Activated CD8-positive, alpha-beta memory T cell treated with anti-CD3 and anti-CD28 coated beads, Interleukin-2, amount 50 U/mL, for 4 hours (primary cell): ENCODE results near the gene APPL2.

Experiments used
- DNase-seq: peaks from one replicate; pipeline ENCODE4 v3.0.0-alpha.2; 2020

The APPL2 gene

DNA sequence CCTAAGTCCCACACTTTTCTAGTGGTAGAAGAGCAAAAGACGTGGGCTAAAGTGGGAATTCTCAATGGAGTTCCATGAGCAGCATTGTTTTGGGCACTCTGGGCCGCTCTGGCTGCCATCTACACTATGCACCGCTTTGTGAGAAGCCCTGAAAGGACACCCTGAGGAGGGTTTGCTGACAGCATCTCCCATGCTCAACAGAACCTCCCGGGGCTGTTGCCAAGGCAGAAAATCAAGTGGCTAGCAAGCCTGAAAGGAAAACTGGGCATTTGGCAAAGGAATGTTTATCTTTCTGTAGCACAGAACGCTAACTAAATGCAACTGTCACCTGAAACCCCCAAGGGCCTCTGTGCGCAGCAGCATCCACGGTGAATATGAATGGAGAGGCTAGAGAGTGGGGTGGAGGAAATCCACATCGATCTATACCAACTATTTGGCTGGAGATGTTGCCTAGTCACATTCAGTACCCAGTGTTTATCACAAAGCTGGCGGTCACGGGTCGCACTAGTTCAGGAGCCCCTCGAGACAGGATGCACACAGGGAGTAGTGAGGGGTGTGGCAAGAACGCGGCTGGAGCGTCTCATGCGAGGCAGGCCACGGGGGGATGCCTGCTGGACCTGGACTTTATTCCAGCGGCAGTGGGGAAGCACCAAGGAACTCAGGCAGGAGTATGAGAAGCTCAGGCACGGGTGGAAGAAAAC is 14.2 kb downstream of the APPL2 start:
- no peak for DNase-seq

DNA sequence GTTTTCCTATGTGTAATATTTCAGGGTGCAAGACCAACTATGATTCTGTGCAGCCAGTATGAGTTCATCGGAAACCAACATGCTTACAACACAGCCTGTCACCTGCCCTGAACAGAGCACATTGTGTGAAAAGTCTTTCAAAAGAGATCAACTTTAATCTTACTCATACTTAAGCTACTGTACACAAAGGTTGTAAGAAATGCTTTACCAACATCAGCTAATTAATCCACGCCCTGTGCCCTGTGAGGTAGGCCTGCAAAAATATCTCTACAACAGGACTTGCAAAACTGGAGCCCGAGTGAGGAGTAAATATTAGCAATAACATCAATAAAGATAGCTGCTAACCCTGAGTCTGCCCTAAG is 15.1 kb downstream of the APPL2 start:
- DNase-seq: no peak

DNA sequence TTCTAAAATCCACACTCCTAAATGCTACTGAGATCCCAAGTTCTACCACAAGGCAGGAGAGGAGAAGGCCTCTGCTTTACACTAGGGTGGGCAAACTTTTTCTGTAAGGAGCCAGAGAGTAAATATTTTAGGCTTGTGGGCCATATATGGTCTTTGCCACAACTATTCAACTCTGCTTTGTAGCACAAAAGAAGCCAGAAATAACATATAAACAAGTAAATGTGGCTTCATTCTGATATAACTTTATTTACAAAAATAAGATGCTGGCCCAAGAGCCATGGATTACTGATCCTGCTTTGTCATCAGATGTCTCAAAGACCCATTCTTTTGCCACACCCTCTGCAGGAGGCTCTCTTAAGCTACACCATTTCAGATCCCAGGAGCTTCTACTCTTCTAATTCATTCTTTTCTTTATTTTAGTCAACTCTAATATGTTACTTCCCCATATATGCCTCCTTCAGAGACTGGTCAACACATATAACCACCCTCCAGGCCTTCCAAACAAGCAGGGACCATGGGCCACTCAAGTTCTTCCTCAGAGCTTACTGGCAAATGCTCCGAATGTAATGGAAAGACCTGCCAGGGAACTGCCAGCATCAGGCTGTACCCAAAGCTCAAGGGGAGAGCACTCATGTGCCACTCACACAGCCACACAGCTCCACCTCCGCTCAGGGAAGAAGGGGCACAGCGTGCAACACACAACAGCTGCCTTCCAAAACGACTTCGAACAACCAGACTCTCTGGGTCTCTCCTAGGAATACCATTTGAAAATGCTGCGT is 15.6 kb downstream of the APPL2 start:
- no peak for DNase-seq

DNA sequence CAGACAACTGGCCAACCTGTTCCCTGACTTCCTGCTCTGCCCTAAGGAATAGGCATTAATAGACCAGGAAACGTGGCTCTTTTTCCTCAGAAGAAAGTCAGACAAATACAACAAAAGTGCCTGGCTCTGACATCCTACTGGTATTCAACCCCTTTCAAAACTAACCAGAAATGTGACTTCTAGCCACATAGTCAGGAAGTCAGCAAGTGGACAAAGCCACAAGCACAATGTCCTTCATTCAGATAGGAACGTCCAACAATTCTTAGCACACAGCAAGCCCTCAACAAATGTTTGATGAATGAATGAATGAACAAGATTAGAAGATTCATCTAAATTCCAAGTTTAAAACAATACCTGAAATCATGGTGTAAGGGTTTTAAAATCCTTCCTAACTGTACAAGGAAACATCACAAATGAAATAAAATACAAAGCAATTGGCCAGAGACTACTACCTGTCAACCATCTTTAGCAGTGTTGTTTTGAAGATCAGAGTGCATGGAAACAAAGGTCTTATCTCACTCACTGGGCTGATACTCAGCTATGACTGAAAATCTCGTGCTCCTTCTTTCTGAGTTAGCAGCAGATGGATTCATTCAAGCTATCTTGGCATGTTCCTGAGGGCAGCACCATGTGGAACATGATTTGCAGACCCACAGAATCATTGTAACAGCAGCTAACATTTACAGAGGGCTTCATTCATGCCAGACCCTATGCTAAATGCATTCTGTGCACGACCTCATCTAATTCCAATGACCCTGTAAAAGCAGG is 16.5 kb downstream of the APPL2 start:
- no peak for DNase-seq

DNA sequence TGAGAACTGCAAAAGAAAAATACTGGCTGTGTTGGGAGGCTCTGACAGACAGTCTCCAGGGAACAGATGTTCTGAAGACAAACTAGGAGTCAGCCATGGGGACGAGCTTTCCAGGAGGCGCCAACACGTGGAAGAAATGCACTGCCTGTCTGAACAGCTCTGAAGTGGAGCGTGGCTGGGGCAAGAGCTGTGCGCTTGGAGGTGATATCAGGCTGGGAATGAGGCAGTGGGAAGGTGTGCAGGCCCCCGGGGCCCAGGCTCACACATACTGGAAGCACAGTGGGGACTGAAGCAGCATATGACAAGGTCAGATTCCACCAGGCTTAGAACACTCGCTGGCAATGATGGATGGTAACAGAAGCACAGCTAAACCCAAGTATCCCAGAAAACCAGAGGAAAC is 17.5 kb downstream of the APPL2 start:
- DNase-seq: no peak

DNA sequence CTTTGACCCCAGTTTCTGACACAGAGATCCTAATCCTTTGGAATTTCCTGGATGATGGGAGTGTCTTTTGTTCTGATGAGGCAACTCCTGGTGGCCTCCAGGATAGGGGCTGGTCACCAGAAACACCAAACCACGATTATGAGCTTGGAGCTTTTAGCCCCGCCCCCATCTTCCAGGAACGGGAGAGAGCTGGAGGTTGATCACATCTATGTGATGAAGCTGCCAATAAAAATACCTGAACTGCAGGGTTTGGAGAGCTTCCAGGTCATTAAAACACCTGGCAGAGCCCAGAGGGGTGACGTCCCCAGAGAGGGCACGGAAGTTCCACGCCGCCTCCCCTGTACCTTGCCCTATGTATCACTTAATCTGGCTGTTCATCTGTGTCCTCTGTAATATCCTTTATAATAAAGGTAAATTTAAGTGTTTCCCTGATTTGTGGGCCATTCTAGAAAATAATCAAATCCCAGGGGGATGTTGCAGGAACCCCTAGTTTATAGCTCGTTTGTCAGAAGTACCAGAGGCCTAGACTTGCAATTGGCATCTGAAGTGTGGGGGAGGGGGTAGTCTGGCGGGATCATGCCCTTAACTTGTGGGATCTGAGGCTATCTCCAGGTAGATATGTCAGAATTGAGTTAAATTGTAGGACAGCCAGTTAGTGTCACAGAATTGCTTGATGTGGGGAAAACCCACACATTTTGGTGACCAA is 21.2 kb downstream of the APPL2 start:
- no peak for DNase-seq

DNA sequence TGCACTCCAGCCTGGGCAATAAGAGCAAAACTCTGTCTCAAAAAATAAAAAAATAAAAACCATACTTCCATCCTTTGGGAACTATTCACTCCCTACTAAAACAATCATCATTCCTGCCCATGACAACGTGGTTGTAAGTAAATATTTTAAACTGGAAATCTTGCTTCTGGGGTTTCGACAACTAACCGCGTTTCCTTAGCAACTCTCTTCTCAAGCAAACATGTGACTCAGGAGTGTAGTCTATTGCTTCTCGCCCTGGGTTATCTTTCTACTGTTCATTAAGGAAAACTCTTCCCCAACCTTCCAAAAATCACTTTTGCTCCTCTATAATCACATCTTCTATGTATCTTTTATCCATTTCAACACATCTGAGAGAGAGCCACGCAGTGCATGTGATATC is 21.8 kb downstream of the APPL2 start:
- DNase-seq: no peak

DNA sequence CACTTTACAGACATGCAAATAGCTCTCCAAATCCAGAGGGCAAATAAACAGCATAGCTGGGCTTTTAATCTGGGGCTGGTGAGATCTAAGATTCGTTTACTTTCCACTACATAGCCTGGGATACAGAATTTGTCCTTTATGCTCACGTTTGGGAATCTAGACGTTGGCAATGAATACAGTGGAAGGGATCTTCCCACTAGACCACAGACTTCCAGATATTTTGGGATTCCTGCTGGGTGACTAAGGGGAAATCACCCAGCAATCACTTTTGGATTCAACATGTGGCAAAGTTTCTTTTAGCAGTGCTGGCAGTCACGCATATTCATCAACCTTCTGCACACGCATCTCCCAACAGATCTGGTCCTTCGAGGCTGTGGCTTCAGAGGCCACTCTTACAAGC is 23.5 kb downstream of the APPL2 start:
- DNase-seq: no peak

DNA sequence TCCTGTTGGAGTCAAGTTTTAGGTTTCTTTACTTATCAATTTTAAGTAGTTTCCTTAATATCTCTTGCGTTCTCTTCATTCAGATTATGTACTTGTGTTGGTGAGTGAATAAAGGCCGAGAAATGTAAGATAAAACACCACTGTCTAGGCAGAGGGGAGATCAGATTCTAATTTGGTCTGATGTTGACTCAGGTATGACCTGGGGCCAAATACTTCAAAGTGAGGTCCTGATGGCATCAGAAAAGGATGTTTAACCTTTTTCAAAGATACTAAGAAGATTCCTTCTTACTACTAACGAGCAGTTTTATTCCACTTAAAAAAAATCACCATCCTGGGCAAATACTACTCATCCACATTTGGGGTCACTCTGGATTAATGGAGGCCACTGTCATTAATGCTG is 26.9 kb downstream of the APPL2 start:
- DNase-seq: no peak

DNA sequence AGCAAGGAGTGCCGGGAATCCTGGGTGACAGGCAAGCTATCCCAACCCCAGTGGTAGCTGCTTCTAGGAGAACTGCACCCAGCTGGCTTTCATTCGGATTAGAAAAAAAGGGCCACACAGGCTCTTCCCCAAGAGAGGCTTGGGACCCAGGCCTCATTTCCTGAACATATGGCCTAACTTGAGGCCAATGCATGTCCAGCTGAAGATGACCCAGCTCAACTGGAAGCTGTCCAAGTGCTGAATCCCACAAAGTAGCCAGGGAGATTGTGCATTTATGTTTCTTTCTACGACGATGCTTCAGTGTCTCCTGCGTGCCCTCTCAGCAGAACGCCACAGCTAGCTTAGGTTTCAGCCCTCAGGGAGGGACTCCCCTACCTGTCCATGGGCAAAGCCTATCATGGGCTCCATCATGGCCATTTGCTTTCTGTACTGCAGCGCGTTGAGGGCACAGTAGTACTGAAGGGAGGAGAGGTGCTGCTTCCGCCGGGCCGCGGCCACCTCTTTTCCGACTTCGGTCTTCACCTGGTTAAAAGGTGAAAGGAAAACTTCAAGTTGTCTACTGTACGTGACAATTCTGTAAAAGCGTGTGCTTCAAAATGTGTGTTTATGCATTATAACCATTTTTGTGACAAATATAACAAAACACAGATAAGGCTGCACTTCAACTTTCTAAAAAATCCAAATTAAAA is 29.1 kb downstream of the APPL2 start:
- no peak for DNase-seq

DNA sequence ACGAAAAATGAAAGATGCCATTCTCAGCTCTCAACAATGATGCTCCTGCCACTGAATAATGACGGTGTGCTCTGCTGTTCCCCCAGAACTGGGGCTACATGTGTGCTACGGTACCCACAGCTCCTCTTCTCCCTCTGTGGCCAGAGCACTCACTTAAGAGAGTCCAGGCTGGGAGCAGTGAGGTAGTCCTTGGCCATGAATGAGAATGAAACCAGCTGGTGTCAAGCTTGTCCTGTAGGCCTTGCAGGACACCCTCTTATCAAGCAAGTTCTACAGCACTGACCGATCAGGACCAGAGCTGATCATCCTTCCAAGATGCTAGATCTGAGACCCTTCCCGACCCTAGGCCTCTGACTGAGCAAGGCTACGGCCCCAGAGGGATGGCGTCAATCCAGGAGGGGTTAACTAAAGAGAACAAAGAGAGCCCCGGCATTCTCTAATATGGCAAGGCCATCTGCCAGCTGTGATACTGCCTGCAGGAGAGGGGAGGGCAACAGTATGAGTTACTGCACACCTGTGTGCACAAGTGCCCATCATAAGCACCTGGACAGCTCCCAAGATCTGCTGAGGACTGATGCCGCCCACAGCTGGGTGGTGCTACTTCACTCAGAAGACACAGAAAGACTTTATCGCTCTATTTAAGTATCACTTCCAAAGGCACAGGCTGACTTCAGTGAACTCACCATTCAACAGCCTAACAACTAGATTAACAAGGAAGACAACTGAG is 30.5 kb downstream of the APPL2 start:
- DNase-seq: no peak

DNA sequence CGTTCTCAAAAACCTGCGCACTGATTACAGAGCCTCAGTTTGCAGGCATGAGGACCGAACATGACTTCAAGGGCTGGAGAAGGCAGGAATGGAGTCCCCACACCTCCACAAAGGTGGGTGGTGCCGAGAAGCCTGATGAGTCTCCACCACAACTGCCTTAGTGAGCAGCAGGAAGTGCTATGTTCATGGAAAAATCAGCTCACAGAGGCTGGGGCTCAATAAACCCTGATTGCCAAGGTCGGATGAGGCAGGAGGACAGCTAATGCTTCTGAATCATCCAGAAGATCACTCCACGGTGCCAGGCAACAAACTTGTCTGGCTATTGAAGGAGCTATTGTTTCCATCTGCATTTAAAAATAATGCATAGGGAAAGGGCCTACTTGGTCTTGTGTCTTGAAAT is 31.1 kb downstream of the APPL2 start:
- DNase-seq: no peak

DNA sequence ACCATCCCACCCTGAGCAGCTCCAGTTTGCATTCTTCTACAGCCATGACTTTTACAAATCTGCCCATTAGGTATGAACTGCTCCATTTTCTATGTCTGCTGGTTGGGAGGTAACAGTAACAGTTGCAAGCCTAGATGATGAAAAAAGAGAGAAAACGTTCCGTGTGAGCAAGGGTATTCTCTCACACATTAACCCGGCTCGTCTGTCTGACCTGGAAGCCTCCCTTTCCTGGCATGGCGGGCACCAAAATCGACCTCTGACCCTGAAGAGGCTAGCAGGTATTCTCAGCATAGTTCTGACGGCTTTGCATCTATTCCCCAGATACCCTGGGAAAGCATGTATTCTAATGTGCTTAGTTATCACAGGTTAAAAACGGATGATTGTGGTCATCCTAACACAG is 31.8 kb downstream of the APPL2 start:
- DNase-seq: no peak

DNA sequence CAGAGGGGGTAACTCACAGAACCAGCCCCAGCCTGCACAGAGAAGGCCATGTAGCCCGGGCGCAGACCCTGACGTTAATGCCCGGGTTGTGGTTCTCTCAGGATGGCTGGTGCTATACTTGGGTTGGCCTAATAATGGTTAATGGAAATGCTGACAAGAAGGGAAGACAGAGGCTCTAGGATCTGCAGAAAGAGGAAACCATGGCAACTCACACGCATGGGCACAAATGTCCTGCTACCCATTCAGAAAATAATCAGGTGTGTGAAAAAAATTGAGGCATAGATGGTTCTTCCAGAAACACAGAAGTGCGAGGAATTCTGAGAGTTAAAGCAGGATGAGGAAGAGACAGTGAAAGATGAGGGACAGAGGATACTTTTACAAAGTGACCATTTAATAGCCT is 33.8 kb downstream of the APPL2 start:
- DNase-seq: no peak

DNA sequence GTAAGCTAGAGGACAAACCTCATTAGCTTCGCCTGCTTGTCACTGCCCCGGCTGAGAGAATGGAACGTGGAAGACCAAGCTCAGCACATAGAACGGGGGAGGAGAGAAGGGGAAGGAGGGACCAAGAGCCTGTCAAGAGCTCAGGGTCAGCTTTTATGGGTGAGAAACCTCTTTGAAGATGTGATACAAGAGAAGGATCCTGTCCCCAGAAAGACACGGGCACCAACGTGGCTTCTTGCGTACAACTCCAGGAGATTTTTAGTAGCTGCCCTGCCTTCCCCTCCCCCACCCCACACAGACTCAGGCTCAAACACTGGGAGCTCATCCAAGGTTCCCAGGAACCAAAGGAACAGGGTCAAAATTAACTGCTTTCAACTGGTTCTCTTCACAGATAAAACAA is 34.7 kb downstream of the APPL2 start:
- no peak for DNase-seq

DNA sequence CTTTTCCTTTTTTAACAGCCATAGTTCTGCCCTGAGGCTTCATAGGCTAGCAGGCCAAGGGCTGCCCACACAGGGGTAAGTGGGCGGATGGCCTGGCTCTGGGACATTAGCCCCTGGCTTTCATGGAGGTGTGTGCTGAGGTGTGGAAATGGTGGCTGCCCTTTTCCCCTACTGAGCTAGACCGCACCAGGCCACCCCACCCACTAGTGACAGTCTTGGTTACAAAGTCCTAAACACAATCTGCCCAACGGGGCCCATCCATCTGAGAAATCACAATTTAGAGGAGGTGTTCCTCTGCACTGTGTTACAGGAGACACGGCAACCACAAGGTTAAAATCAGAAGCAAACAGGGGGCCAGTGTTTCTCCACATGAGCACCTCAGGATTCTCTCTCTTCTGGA is 35.6 kb downstream of the APPL2 start:
- no peak for DNase-seq

DNA sequence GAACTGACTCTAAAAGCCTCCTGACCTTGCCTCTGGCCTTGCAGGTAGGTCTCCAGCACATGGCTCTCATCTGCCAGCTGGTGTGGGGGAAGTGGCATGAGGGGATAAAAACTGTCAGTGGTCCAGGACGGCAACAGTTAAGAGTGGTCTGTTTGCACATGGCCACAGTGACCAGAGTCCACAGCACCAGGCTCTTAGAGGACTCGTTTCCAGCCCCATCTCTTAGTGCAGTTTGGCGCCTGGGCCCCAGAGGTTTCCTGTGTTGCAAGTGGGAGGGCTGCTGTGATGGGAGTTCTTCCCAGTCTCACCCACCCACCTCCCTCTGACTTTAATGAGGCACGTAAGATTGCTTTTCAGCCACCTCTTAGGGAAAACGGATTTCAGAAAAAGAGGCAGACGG is 37.0 kb downstream of the APPL2 start:
- DNase-seq: no peak

DNA sequence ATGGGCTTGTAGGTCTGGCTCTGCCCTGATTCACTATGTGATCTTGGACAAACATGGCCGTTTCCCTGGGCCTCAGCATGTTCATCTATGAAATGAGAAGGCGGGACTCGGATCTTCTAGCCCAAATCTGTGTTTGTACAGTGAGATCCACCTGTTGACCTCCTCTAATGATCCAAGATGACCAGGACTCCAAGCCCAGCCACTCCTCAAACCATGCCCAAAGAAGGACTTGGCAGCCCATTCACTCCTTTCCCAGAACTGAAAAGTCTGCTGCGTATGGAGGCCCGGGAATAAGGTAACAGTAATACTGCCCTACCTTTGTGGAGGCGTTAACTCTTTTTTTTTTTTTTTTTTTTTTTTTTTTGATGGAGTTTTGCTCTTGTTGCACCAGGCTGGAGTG is 39.9 kb downstream of the APPL2 start:
- DNase-seq: no peak

DNA sequence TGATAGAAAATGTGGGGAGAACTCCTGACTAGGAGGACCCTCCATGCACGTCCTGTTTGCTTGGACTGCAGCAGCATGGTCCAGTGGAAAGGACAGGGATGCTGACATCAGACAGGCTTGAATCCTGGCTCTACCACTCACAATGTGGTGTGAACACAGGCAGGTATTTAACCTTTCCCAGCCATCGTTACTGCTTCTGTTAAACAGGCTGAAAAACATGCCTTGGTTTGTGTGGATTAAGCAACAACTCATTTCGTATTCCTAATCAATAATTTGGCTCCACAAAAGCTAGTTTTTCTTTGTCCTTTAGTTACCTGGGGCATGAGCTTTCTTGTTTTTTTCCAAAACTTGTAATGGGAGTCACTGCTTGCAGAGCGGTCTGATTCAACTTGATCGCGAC is 41.0 kb downstream of the APPL2 start:
- no peak for DNase-seq

DNA sequence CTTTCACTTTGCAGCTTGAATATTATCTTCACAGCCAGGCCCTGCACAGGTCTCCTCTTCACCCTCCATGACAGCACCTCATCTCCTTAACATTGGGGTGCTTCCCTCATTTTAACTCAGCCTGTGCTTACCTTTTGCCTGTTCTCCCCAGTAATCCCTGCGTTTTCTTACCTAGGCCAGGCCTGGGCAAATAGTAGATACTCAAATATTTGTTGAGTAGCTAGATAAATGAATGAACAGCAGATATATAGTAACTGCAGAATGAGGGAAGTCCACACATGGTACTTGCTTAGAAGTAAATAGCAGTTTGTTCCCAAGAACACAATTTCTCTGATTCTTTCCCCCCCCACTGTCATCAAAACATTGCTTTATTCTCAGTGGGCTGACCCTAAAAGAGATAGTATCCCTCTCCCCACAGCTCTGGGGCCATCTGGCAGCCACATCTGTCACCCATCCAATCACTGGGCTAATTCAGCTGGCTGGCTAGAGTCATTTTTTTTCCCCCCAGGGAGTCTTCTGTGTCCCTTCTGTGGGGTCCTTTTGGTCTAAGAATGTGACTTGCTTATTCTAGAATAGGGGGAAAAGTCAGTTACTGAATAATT is 43.2 kb downstream of the APPL2 start:
- no peak for DNase-seq

DNA sequence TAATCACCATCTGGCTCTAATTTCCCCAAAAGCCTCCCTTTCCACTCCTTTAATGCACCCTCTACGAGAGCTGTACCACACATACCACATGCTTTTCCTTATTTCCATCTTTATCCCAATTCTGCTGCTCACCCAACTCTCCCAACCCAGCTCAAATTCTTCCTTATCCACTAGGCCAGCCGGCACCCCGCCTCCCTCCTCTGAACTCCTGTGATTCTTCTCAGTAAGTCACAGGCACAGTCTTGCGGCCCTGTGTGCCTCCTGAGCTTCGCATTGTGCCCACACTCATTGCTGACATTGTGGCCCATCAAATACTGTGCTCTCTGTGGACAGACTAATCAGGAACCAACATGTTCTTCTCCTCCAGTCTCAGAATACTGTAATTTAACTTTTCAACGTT is 45.4 kb downstream of the APPL2 start:
- no peak for DNase-seq

DNA sequence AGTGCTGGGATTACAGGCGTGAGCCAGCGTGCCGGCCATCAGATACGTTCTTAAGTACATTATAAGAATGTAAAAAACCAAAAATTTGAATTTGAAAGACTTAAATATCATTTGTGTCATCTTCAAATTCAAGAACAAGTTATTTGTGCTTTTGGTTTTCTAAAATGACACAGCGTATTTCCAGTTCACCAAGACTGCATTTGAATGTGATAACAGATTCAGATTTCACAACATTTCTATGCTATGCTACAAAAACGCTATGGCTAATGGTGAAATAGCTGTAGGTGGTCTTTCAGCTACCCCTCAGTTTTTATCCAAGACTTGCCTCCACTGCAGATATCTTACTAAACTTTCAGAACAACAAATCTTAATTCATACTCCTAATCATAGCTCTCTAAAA is 46.7 kb downstream of the APPL2 start:
- no peak for DNase-seq
